Kidney (tissue), 14 donors: ENCODE data around the gene VNN1. TPM values are rescaled to one million over a fixed set of nuclear protein-coding genes. Genes with fewer than 3 reads are reported as not detected.
"Not testable (repeated sequence)": the region's sequence is repeated elsewhere in the genome, so short reads cannot be mapped to it uniquely, and the experiment has no call there.

Experiments
- DNase-seq, 5 donors: peaks; one replicate each; pipeline ENCODE4 v3.0.0-alpha.2; 2013 to 2020
- FAIRE-seq: peaks from 2 replicates; lab custom pipeline; 2012; peaks lifted over from hg19 to GRCh38; lab: Jason Lieb, UNC
- H3K27ac ChIP-seq, 2 donors: one replicate each; pipeline ENCODE4 v1.7.0; 2013; ENCODE audit warnings: low read depth in 2 of 2, low read length in 2 of 2, inconsistent platforms in 1 of 2
- H3K27me3 ChIP-seq: one replicate; pipeline ENCODE4 v1.7.1; 2013; ENCODE audit warnings: low read length, inconsistent platforms; ENCODE audit not compliant: control insufficient read depth, insufficient read depth
- H3K36me3 ChIP-seq, 3 donors: one replicate each; pipeline versions ENCODE4 v1.7.0 to v1.7.1; 2013; ENCODE audit warnings: low read length in 3 of 3, control low read depth in 1 of 3, inconsistent platforms in 1 of 3; ENCODE audit not compliant: insufficient read depth in 3 of 3, control insufficient read depth in 2 of 3
- H3K4me1 ChIP-seq, 3 donors: one replicate each; pipeline versions ENCODE4 v1.7.0 to v1.7.1; 2013; ENCODE audit warnings: low read length in 3 of 3, inconsistent platforms in 1 of 3, low read depth in 1 of 3; ENCODE audit not compliant: control insufficient read depth in 2 of 3, insufficient read depth in 2 of 3
- H3K4me3 ChIP-seq, 3 donors: one replicate each; pipeline versions ENCODE4 v1.7.0 to v1.8.1; 2013; ENCODE audit warnings: low read length in 3 of 3, control low read depth in 1 of 3, inconsistent platforms in 1 of 3
- H3K9ac ChIP-seq, 3 donors: one replicate each; pipeline versions ENCODE4 v1.7.0 to v1.7.1; 2013; ENCODE audit warnings: low read length in 3 of 3, control low read depth in 1 of 3, inconsistent platforms in 1 of 3
- H3K9me3 ChIP-seq, 3 donors: one replicate each; pipeline versions ENCODE4 v1.7.0 to v1.7.1; 2013; ENCODE audit warnings: low read length in 3 of 3, control low read depth in 1 of 3, inconsistent platforms in 1 of 3; ENCODE audit not compliant: control insufficient read depth in 2 of 3, insufficient read depth in 1 of 3
- intact Hi-C: fragments of 100-400 bp; cut with DNase I; formaldehyde crosslinking; loops from one replicate; pipeline ENCODE4 v1.11.1; 2022
- polyA plus RNA-seq: library from polyadenylated mRNA; stranded (reverse); fragments of 350-450 nt; fragmentation: Illumina TruSeq; extraction: RNeasy Lipid Tissue Mini Kit (QIAGEN cat#74804); gene quantifications from one replicate; pipeline ENCODE4 v1.2.3, GENCODE V29; 2014; ENCODE audit warnings: low read depth, low replicate concordance; ENCODE audit not compliant: insufficient read depth
- total RNA-seq: library from RNA; stranded (reverse); fragmentation: NEBNext Ultra II Directional; extraction: Animal tissue kit (Norgen Biotek cat#: 25700); gene quantifications from one replicate; pipeline ENCODE4 v1.2.1, GENCODE V29; 2021
- TF ChIP-seq, protein P1 (sequence below): IDR thresholded peaks from 3 replicates; pipeline ENCODE4 v1.5.1; 2012; ENCODE audit warnings: mild to moderate bottlenecking, moderate library complexity, borderline replicate concordance; ENCODE audit not compliant: insufficient read depth; ENCODE audit errors: extremely low read depth
- donor health status: control.
- donor health status: control.
- donor health status: control.
- donor health status: control.
- donor health status: control.
- donor health status: DM: yes; HTN: yes; CAD: no.
- donor health status: Normal renal cell carcinoma (clear cell type).

VNN1 gene
- total and polyA plus RNA-seq, 2 donors from 2014 or later = 7.5 to 13.8 TPM

DNA sequence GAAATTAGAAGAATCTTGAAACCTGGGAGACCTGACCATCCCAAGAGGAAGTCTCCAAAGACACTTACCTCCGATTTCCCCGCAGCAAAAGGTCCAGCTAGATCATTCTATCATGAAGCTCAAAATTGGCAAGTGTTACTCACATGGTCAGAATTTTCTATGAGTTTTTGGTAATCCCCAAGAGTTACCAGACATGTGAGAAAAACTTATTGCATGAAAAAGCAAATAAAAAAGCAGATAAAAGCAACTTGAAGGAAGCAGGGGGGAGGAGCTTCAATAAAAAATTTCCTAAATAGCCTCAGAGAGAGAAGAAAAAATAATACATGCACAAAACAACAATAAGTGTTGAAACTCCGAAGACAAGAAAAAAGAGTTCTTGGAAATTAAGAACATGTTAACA is 27.3 kb downstream of the VNN1 start:
- no peak for FAIRE-seq
- no peak for DNase-seq
- intact Hi-C loops = no loop called here
- no peaks in the 10 kb centered on the region for H3K9me3 ChIP-seq
- no peak overlapping the region for H3K4me3 ChIP-seq
- TF ChIP-seq, protein P1, sequence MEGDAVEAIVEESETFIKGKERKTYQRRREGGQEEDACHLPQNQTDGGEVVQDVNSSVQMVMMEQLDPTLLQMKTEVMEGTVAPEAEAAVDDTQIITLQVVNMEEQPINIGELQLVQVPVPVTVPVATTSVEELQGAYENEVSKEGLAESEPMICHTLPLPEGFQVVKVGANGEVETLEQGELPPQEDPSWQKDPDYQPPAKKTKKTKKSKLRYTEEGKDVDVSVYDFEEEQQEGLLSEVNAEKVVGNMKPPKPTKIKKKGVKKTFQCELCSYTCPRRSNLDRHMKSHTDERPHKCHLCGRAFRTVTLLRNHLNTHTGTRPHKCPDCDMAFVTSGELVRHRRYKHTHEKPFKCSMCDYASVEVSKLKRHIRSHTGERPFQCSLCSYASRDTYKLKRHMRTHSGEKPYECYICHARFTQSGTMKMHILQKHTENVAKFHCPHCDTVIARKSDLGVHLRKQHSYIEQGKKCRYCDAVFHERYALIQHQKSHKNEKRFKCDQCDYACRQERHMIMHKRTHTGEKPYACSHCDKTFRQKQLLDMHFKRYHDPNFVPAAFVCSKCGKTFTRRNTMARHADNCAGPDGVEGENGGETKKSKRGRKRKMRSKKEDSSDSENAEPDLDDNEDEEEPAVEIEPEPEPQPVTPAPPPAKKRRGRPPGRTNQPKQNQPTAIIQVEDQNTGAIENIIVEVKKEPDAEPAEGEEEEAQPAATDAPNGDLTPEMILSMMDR = no peak
- no peaks in the 10 kb centered on the region for H3K36me3 ChIP-seq
- no peaks in the 10 kb centered on the region for H3K4me1 ChIP-seq
- no peak overlapping the region for H3K9ac ChIP-seq
- H3K27me3 ChIP-seq = no peaks in the 10 kb centered on the region
- H3K27ac ChIP-seq = no peak overlapping the region

DNA sequence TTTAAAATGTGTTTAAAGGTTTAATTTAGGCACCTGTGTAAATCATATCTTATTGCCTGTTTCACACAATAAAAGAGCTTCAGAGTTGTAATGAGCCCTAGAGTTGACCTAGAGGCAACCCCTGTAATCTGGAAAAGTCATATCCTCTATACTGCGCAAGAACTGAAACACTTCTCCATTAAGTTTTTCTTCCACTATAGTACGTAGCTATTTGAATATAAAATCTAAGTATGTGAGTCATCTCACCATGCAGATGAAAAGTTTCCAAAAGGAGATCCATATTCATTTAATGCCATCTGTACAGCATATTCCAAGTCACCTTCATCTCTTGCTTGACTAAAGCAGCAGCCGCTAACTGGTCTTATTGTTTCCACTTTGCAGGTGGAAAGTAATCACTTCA is 28.8 kb downstream of the VNN1 start:
- intact Hi-C loops = no loop called here
- H3K4me1 ChIP-seq = no peaks in the 10 kb centered on the region
- no peaks in the 10 kb centered on the region for H3K27me3 ChIP-seq
- no peak overlapping the region for H3K4me3 ChIP-seq
- TF ChIP-seq, protein P1 = no peak
- H3K9me3 ChIP-seq = no peaks in the 10 kb centered on the region
- DNase-seq (no peak), FAIRE-seq (no peak)
- H3K9ac ChIP-seq = no peak overlapping the region
- no peaks in the 10 kb centered on the region for H3K36me3 ChIP-seq
- H3K27ac ChIP-seq = no peak overlapping the region

DNA sequence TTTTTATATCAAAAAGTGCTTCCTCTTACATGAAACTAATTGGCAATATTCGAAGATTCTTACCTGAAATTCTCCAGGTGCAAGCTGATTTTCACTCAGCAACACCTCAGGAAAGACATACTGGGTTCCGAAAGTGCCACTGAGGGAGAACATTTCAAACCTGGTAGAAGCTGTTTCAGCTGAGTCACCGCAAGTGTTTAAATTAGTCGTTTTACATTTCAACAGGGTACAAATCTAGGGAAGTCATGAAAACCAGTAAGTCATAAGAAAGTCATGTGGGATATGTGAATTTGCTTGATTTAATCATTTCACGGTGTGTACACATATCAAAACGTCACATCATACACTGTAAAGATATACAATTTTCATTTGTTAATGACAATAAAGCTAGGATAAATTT is 29.6 kb downstream of the VNN1 start:
- intact Hi-C loops = no loop called here
- DNase-seq (no peak), FAIRE-seq (no peak)
- Histone ChIP-seq H3K9me3 (no peaks in the 10 kb centered on the region), H3K27ac (no peak overlapping the region), H3K4me3 (no peak overlapping the region), H3K9ac (no peak overlapping the region), H3K27me3 (no peaks in the 10 kb centered on the region), H3K4me1 (no peaks in the 10 kb centered on the region), H3K36me3 (no peaks in the 10 kb centered on the region)
- TF ChIP-seq, protein P1 = no peak

DNA sequence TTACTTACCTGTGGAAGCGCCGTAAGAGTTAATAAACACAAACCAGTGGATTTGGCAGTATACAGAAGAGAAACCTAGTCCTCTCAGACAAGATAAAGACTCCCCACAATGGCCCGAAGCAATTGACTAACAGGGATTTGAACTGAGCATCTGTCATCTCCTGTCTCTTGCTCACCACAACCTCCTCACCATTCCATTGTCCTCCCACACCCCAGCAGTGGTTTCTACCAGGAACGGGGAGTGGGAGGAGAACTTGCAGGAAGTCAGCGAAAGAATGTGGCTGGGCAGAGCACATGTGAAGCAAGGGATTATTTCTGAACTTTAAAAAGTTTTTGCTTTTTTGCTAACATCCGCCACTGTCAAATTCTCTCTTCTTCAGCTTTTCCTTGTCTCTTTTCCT is 30.3 kb downstream of the VNN1 start:
- H3K4me1 ChIP-seq = no peaks in the 10 kb centered on the region
- DNase-seq (no peak), FAIRE-seq (no peak)
- H3K4me3 ChIP-seq = no peak overlapping the region
- no peaks in the 10 kb centered on the region for H3K36me3 ChIP-seq
- no peak overlapping the region for H3K9ac ChIP-seq
- H3K27ac ChIP-seq = no peak overlapping the region
- H3K27me3 ChIP-seq = no peaks in the 10 kb centered on the region
- TF ChIP-seq, protein P1 = no peak
- intact Hi-C loops = no loop called here
- no peaks in the 10 kb centered on the region for H3K9me3 ChIP-seq

DNA sequence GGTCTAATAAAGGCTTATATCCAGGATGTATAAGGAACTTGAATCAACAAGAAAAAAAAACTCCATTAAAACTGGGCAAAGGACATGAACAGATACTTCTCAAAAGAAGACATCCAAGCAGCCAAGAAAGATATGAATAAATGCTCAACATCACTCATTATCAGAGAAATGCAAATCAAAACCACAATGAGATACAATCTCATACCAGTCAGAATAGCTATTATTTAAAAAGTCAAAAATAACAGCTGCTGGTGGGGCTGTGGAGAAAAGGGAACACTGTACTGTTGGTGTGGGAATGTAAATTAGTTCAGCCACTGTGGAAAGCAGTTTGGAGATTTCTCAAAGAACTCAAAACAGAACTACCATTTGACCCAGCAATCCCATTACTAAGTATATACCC is 34.8 kb downstream of the VNN1 start:
- DNase-seq, FAIRE-seq, H3K9ac ChIP-seq, H3K27me3 ChIP-seq, H3K4me1 ChIP-seq, H3K4me3 ChIP-seq, H3K27ac ChIP-seq, H3K36me3 ChIP-seq, intact Hi-C loops, H3K9me3 ChIP-seq: not testable (repeated sequence)
